Measurements from ENCODE around the gene NEDD9.

DNA sequence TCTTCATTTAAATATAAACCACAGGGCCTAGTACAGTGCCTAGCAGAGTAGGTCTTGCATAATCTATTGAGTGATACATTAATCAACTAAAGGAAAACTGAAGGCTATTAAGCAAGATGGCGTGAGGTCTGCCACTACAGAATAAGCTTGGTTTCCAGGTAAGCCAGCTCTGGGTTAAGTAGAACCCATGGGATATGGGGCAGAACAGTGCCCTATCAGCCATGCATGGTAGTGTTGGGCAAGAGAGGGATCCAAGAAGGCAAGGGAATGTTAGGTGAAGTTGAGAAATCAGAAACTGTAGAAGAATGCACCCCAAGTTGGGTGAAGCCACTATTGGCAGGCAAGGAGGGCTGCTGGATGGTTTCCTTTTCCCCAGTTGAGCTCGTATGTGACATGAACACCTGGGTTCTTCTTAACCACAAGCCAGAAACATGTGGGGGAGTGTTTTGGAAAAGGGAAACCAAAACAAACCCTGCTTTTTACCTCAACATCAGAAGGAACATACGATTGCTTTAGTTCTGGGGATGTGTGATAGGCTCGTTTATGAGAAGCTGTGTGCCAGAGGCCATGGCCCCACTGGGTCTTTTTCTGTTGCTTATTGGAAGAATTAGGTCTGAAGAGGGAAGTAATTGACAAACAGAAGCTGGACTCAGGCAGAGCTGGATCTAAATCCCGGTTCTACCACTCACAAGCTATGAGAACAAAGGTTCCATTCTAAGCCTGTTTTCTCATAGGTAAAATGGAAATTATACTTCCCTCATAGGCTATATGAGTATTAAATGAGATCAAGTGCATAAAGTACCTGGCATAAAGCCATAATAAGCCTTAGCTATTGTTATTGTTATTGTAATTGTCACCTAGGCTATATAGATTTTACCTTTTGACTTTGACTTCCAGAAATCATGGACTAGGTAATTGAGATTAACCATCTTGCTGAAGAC, 33.5 kb downstream of the NEDD9 start:
- TF ChIP-seq, protein P1, sequence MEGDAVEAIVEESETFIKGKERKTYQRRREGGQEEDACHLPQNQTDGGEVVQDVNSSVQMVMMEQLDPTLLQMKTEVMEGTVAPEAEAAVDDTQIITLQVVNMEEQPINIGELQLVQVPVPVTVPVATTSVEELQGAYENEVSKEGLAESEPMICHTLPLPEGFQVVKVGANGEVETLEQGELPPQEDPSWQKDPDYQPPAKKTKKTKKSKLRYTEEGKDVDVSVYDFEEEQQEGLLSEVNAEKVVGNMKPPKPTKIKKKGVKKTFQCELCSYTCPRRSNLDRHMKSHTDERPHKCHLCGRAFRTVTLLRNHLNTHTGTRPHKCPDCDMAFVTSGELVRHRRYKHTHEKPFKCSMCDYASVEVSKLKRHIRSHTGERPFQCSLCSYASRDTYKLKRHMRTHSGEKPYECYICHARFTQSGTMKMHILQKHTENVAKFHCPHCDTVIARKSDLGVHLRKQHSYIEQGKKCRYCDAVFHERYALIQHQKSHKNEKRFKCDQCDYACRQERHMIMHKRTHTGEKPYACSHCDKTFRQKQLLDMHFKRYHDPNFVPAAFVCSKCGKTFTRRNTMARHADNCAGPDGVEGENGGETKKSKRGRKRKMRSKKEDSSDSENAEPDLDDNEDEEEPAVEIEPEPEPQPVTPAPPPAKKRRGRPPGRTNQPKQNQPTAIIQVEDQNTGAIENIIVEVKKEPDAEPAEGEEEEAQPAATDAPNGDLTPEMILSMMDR (optimal IDR thresholded peaks at IDR 0.05 in 1 of 3, IDR thresholded peaks at IDR 0.05 in 1 of 3, conservative IDR thresholded peaks at IDR 0.05 in 1 of 3; ENCODE audit: extremely low read depth in 1 of 3, insufficient read depth in 2 of 3, low read length in 3 of 3) = no peak
- TF ChIP-seq EZH2 (IDR thresholded peaks at IDR 0.05; ENCODE audit: low read length) = no peak
